Large intestine (tissue), 3 donors: ENCODE measurements around the gene FITM1. TPM values are rescaled to one million over a fixed set of nuclear protein-coding genes. Genes with fewer than 3 reads are reported as not detected.

ENCODE experiments used
- DNase-seq, 2 donors: peaks; one replicate each; pipeline versions ENCODE4 v3.0.0 to v3.0.0-alpha.2; 2013
- H3K27ac ChIP-seq: one replicate; pipeline ENCODE4 v1.5.1; 2013; ENCODE audit warnings: low read length
- H3K27me3 ChIP-seq: 2 replicates; pipeline ENCODE4 v1.6.1; 2013; ENCODE audit warnings: low read length; ENCODE audit not compliant: control insufficient read depth, insufficient read depth
- H3K36me3 ChIP-seq: 2 replicates; pipeline ENCODE4 v1.6.1; 2013; ENCODE audit warnings: low read length; ENCODE audit not compliant: control insufficient read depth, insufficient read depth
- H3K4me1 ChIP-seq: one replicate; pipeline ENCODE4 v1.6.1; 2013; ENCODE audit warnings: low read length; ENCODE audit not compliant: control insufficient read depth, insufficient read depth
- H3K4me3 ChIP-seq: one replicate; pipeline ENCODE4 v1.5.1; 2013; ENCODE audit warnings: low read length
- H3K9me3 ChIP-seq: one replicate; pipeline ENCODE4 v1.6.1; 2013; ENCODE audit warnings: mild to moderate bottlenecking, low read depth, low read length, moderate library complexity; ENCODE audit not compliant: control insufficient read depth
- WGBS: methylation state at CpG from one replicate; pipeline ENCODE4 v1.1.5; 2013; ENCODE audit warnings: low lambda C conversion rate; ENCODE audit not compliant: insufficient coverage; 5-methylcytosine and 5-hydroxymethylcytosine counted together
- polyA plus RNA-seq: library from polyadenylated mRNA; unstranded; fragments of 120-200 nt; gene quantifications from one replicate; pipeline ENCODE4 v1.2.1, GENCODE V29; 2013

Gene FITM1
- polyA plus RNA-seq, 1 donor: 2.8 TPM

GRCh38 chr14:24121210-24121609, 9.2 kb upstream of the FITM1 start:
- Histone ChIP-seq H3K9me3 (no peaks in the 10 kb centered on the region), H3K36me3 (peaks cover 70% of the 10 kb centered on the region), H3K4me3 (no peak overlapping the region), H3K27ac (no peak overlapping the region), H3K4me1 (no peaks in the 10 kb centered on the region), H3K27me3 (no peaks in the 10 kb centered on the region)
- no peak for DNase-seq
- no CpG with 5 or more reads among the region's 8 CpGs for WGBS

GRCh38 chr14:24122416-24122815, 8.0 kb upstream of the FITM1 start:
- no peak for DNase-seq
- WGBS: no CpG with 5 or more reads among the region's 4 CpGs
- H3K9me3 ChIP-seq: no peaks in the 10 kb centered on the region
- H3K36me3 ChIP-seq: peaks cover 65% of the 10 kb centered on the region
- H3K27me3 ChIP-seq: no peaks in the 10 kb centered on the region
- H3K4me3 ChIP-seq: no peak overlapping the region
- H3K27ac ChIP-seq: no peak overlapping the region
- no peaks in the 10 kb centered on the region for H3K4me1 ChIP-seq

- Histone ChIP-seq H3K27me3 (no peaks in the 10 kb centered on the region), H3K4me1 (no peaks in the 10 kb centered on the region), H3K4me3 (no peak overlapping the region), H3K9me3 (no peaks in the 10 kb centered on the region), H3K36me3 (peaks cover 60% of the 10 kb centered on the region), H3K27ac (no peak overlapping the region)
- no CpG with 5 or more reads among the region's 8 CpGs for WGBS
- DNase-seq: no peak
These were observed 7.6 kb upstream of the FITM1 start for GRCh38 chr14:24122898-24123297.

GRCh38 chr14:24123424-24124417, 6.7 kb upstream of the FITM1 start:
- no peaks in the 10 kb centered on the region for H3K27me3 ChIP-seq
- no peaks in the 10 kb centered on the region for H3K4me1 ChIP-seq
- no peaks in the 10 kb centered on the region for H3K9me3 ChIP-seq
- no peak for DNase-seq
- H3K27ac ChIP-seq: no peak overlapping the region
- peaks cover 52% of the 10 kb centered on the region for H3K36me3 ChIP-seq
- no peak overlapping the region for H3K4me3 ChIP-seq
- WGBS: no CpG with 5 or more reads among the region's 9 CpGs

- H3K27me3 ChIP-seq: no peaks in the 10 kb centered on the region
- H3K4me3 ChIP-seq: no peak overlapping the region
- H3K4me1 ChIP-seq: no peaks in the 10 kb centered on the region
- no peaks in the 10 kb centered on the region for H3K9me3 ChIP-seq
- DNase-seq: no peak
- H3K36me3 ChIP-seq: peaks cover 22% of the 10 kb centered on the region
- no peak overlapping the region for H3K27ac ChIP-seq
These were observed 3.5 kb upstream of the FITM1 start for GRCh38 chr14:24126939-24127338.

GRCh38 chr14:24127673-24128072, 2.8 kb upstream of the FITM1 start:
- no peak overlapping the region for H3K4me3 ChIP-seq
- no peak for DNase-seq
- no peaks in the 10 kb centered on the region for H3K27me3 ChIP-seq
- H3K9me3 ChIP-seq: no peaks in the 10 kb centered on the region
- WGBS: no CpG with 5 or more reads among the region's 2 CpGs
- H3K4me1 ChIP-seq: no peaks in the 10 kb centered on the region
- peaks cover 21% of the 10 kb centered on the region for H3K36me3 ChIP-seq
- no peak overlapping the region for H3K27ac ChIP-seq

GRCh38 chr14:24129410-24129998, 955 bp upstream of the FITM1 start:
- H3K9me3 ChIP-seq: no peaks in the 10 kb centered on the region
- WGBS: no CpG with 5 or more reads among the region's 8 CpGs
- H3K27me3 ChIP-seq: no peaks in the 10 kb centered on the region
- no peaks in the 10 kb centered on the region for H3K4me1 ChIP-seq
- peaks cover 3% of the 10 kb centered on the region for H3K36me3 ChIP-seq
- no peak overlapping the region for H3K27ac ChIP-seq
- H3K4me3 ChIP-seq: no peak overlapping the region
- no peak for DNase-seq

- H3K9me3 ChIP-seq: no peaks in the 10 kb centered on the region
- H3K36me3 ChIP-seq: peaks cover 3% of the 10 kb centered on the region
- no peak overlapping the region for H3K4me3 ChIP-seq
- WGBS: no CpG with 5 or more reads among the region's 7 CpGs
- DNase-seq: no peak
- H3K4me1 ChIP-seq: peaks cover 5% of the 10 kb centered on the region
- no peaks in the 10 kb centered on the region for H3K27me3 ChIP-seq
- no peak overlapping the region for H3K27ac ChIP-seq
These were observed 474 bp downstream of the FITM1 start for GRCh38 chr14:24130717-24131548.

GRCh38 chr14:24131549-24131966, 1.1 kb downstream of the FITM1 start:
- Histone ChIP-seq H3K27ac (no peak overlapping the region), H3K4me3 (no peak overlapping the region), H3K9me3 (no peaks in the 10 kb centered on the region), H3K36me3 (peaks cover 3% of the 10 kb centered on the region), H3K27me3 (no peaks in the 10 kb centered on the region), H3K4me1 (peaks cover 5% of the 10 kb centered on the region)
- WGBS: no CpG with 5 or more reads among the region's 15 CpGs
- no peak for DNase-seq

GRCh38 chr14:24132061-24132685, 1.7 kb downstream of the FITM1 start:
- Histone ChIP-seq H3K36me3 (peaks cover 4% of the 10 kb centered on the region), H3K9me3 (no peaks in the 10 kb centered on the region), H3K4me1 (peaks cover 9% of the 10 kb centered on the region), H3K4me3 (no peak overlapping the region), H3K27ac (no peak overlapping the region), H3K27me3 (no peaks in the 10 kb centered on the region)
- DNase-seq: no peak
- no CpG with 5 or more reads among the region's 24 CpGs for WGBS
